ENCODE measurements around the gene ST8SIA6. TPM values are rescaled to one million over a fixed set of nuclear protein-coding genes. Genes with fewer than 3 reads are reported as not detected.
"Not testable (repeated sequence)": the region's sequence is repeated elsewhere in the genome, so short reads cannot be mapped to it uniquely, and the experiment has no call there.

The ST8SIA6 gene
- total RNA-seq, 2 donors from 2014 or later = 0.33 to 1.1 TPM

- Mint-ChIP-seq H3K4me3 (no peak overlapping the region), H3K36me3 (ENCODE audit: low read depth) (no peaks in the 10 kb centered on the region), H3K4me1 (no peaks in the 10 kb centered on the region), H3K9me3 (peaks cover 5% of the 10 kb centered on the region), H3K27me3 (ENCODE audit: insufficient read depth) (no peaks in the 10 kb centered on the region), H3K27ac (no peak overlapping the region)
- Histone ChIP-seq H3K9ac (ENCODE audit: extremely low read depth, low read length, poor library complexity, severe bottlenecking) (no peak overlapping the region), H3K9me3 (ENCODE audit: control insufficient read depth, low read length) (no peaks in the 10 kb centered on the region), H3K27me3 (ENCODE audit: control insufficient read depth, insufficient read depth, low read length, poor library complexity, severe bottlenecking) (no peaks in the 10 kb centered on the region), H3K36me3 (ENCODE audit: control insufficient read depth, insufficient read depth, low read length) (no peaks in the 10 kb centered on the region), H3K27ac (ENCODE audit: low read depth, low read length) (no peak overlapping the region), H3K4me3 (ENCODE audit: low read length) (no peak overlapping the region), H3K4me1 (ENCODE audit: control insufficient read depth, insufficient read depth, low read length) (no peaks in the 10 kb centered on the region)
- WGBS, 2 experiments (ENCODE audit: insufficient coverage in 1 of 2, insufficient read length in 1 of 2) = 94 to 100% methylated on average over 2 of the region's 2 CpGs
- DNase-seq = no peak
- TF ChIP-seq CTCF (conservative IDR thresholded peaks at IDR 0.05) = no peak
Observed at GRCh38 chr10:17502814-17503213, 48.4 kb upstream of the ST8SIA6 start.

GRCh38 chr10:17499014-17499413 is 44.6 kb upstream of the ST8SIA6 start:
- not testable (repeated sequence) for H3K36me3 ChIP-seq (ENCODE audit: control insufficient read depth, insufficient read depth, low read length); H3K27ac ChIP-seq (ENCODE audit: low read depth, low read length); H3K27ac Mint-ChIP-seq; H3K9ac ChIP-seq (ENCODE audit: extremely low read depth, low read length, poor library complexity, severe bottlenecking); H3K27me3 ChIP-seq (ENCODE audit: control insufficient read depth, insufficient read depth, low read length, poor library complexity, severe bottlenecking); H3K4me1 ChIP-seq (ENCODE audit: control insufficient read depth, insufficient read depth, low read length); H3K4me1 Mint-ChIP-seq; H3K9me3 ChIP-seq (ENCODE audit: control insufficient read depth, low read length); H3K27me3 Mint-ChIP-seq (ENCODE audit: insufficient read depth); H3K9me3 Mint-ChIP-seq; DNase-seq; H3K4me3 ChIP-seq (ENCODE audit: low read length); H3K4me3 Mint-ChIP-seq; H3K36me3 Mint-ChIP-seq (ENCODE audit: low read depth)
- WGBS, 2 experiments (ENCODE audit: insufficient coverage in 1 of 2, insufficient read length in 1 of 2) = 90 to 100% methylated on average over 1 to 5 of the region's 5 CpGs

DNA sequence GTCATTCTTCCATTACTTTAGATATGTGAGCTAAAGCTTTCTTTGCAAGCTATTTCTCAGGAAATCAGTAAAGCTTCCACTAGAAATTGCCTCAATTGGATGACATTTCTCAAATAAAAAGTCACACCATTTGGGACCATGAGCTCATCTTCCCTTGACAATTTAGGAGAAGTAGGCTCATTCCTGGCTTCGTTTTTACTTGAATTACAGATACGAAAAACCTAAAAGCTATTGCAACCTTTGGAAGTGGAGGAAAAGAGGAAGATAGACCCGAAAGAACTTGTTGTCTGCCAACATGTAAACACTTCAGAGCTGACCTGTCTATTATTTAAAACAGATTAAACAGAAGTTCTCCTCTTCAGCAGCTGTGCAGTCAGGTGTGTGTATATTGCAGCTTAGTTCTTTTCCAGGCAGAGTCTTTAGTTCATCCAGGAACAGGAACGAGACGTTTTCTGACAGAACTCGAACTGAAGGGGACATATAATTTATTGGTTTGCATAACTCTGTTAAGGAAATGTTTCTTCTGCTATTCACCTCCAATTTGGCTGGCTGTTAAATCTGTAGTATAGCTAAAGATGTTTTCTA is 43.1 kb upstream of the ST8SIA6 start:
- Mint-ChIP-seq H3K4me3 (no peak overlapping the region), H3K27ac (no peak overlapping the region), H3K4me1 (no peaks in the 10 kb centered on the region), H3K9me3 (peaks cover 5% of the 10 kb centered on the region), H3K36me3 (ENCODE audit: low read depth) (no peaks in the 10 kb centered on the region), H3K27me3 (ENCODE audit: insufficient read depth) (no peaks in the 10 kb centered on the region)
- no peak overlapping the region for H3K9ac ChIP-seq (ENCODE audit: extremely low read depth, low read length, poor library complexity, severe bottlenecking)
- H3K27me3 ChIP-seq (ENCODE audit: control insufficient read depth, insufficient read depth, low read length, poor library complexity, severe bottlenecking) = no peaks in the 10 kb centered on the region
- no peak for DNase-seq
- H3K9me3 ChIP-seq (ENCODE audit: control insufficient read depth, low read length) = no peaks in the 10 kb centered on the region
- 83 to 90% methylated on average over 1 to 6 of the region's 6 CpGs for WGBS, 2 experiments (ENCODE audit: insufficient coverage in 1 of 2, insufficient read length in 1 of 2)
- no peak overlapping the region for H3K4me3 ChIP-seq (ENCODE audit: low read length)
- TF ChIP-seq CTCF (conservative IDR thresholded peaks at IDR 0.05) = no peak
- H3K4me1 ChIP-seq (ENCODE audit: control insufficient read depth, insufficient read depth, low read length) = no peaks in the 10 kb centered on the region
- H3K36me3 ChIP-seq (ENCODE audit: control insufficient read depth, insufficient read depth, low read length) = no peaks in the 10 kb centered on the region
- no peak overlapping the region for H3K27ac ChIP-seq (ENCODE audit: low read depth, low read length)
